Smooth muscle cell of the pulmonary artery (primary cell): Measurements from ENCODE around the gene ADAM21. TPM values are rescaled to one million over a fixed set of nuclear protein-coding genes. Genes with fewer than 3 reads are reported as not detected.

Experiments used
- total RNA-seq: library from RNA; depleted of rRNA; stranded (reverse); fragments of >200 nt; gene quantifications from 2 replicates; pipeline ENCODE4 v1.2.3, GENCODE V29; 2014

Gene ADAM21
- total RNA-seq, result 0.86 and 1.4 TPM in 2 replicates

GRCh38 chr14:70451874-70452273, at the start of gene ADAM21:
Gene ADAM21 (plus strand): TSS chr14:70452174. CDS start chr14:70457500, 5,326 bp downstream.

GRCh38 chr14:70416725-70417349, 35.1 kb upstream of the ADAM21 start, which contains the start of gene SYNJ2BP:
Gene SYNJ2BP (minus strand): TSS chr14:70417090. CDS start chr14:70416963, 127 bp downstream.

Other genes with a start within 250 kb of the ADAM21 start
- 15.2 and 26.0 TPM in 2 replicates for gene COX16, start 92.5 kb upstream of the ADAM21 start, total RNA-seq
- gene SYNJ2BP, start 35.1 kb upstream of the ADAM21 start, total RNA-seq, result 20.6 and 29.1 TPM in 2 replicates
- gene ADAM20, start 82.8 kb downstream of the ADAM21 start, total RNA-seq, result 2.4 and 2.5 TPM in 2 replicates
- gene MED6, start 148.5 kb downstream of the ADAM21 start, total RNA-seq, result 22.5 and 25.0 TPM in 2 replicates
- 0.23 and 1.8 TPM in 2 replicates for gene TTC9, start 189.7 kb downstream of the ADAM21 start, total RNA-seq